ENCODE data around the gene CFAP46. TPM values are rescaled to one million over a fixed set of nuclear protein-coding genes. Genes with fewer than 3 reads are reported as not detected.

Gene CFAP46
- polyA plus RNA-seq, 1 of the 3 experiments (the other 2 are of a cell fraction) = 3.9 TPM

DNA sequence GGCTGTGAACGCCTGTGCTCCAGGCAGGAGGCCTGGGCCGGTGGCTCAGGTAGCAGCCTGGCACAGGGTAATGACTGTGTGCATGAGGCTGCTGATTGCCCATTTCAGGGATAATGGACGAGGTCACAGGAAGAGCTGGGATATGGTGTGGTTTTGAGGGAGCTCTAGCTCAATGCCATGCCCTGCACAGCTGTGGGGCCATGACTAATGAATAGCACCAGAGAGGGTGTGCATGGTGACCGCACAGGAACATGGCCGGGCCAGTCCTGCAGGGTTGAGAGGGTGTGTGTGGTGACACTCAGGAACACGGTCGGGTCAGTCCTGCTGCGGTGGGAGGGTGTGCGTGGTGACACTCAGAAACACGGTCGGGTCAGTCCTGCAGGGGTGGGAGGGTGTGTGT lies 178.3 kb downstream of the CFAP46 start (continued):
- TF ChIP-seq, protein P1, sequence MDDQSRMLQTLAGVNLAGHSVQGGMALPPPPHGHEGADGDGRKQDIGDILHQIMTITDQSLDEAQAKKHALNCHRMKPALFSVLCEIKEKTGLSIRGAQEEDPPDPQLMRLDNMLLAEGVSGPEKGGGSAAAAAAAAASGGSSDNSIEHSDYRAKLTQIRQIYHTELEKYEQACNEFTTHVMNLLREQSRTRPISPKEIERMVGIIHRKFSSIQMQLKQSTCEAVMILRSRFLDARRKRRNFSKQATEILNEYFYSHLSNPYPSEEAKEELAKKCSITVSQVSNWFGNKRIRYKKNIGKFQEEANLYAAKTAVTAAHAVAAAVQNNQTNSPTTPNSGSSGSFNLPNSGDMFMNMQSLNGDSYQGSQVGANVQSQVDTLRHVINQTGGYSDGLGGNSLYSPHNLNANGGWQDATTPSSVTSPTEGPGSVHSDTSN (IDR thresholded peaks at IDR 0.05) = no peak
- TF ChIP-seq MXI1 (IDR thresholded peaks at IDR 0.05; ENCODE audit: low read depth, low read length) = no peak
- TF ChIP-seq TCF12 (IDR thresholded peaks at IDR 0.05) = no peak
- no peak for TF ChIP-seq RFX5 (IDR thresholded peaks at IDR 0.05; ENCODE audit: low read length)

DNA sequence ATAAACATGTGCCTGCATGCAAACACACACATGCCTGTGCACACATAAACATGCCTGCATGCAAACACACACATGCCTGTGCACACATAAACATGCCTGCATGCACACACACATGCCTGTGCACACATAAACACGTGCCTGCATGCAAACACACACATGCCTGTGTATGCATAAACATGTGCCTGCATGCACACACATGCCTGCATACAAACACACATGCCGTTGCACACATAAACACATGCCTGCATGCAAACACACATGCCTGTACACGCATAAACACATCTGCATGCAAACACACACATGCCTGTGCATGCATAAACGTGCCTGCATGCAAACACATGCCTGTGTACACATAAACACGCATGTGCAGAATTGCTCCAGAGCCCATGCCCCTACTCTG lies 178.8 kb downstream of the CFAP46 start:
- Histone ChIP-seq H3K9ac (no peak overlapping the region), H3K27ac (ENCODE audit: low read depth in 2 of 2, low read length in 1 of 2) (no peak overlapping the region), H3K4me2 (no peak overlapping the region), H3K9me3 (no peaks in the 10 kb centered on the region), H3K4me1 (ENCODE audit: control insufficient read depth in 1 of 2, insufficient read depth in 2 of 2, low read depth in 1 of 2, low read length in 1 of 2) (no peaks in the 10 kb centered on the region; a peak in 1 of 4 replicates), H3K36me3 (replicated peaks in 1 of 2; ENCODE audit: control insufficient read depth in 1 of 2, insufficient read depth in 2 of 2, low read length in 1 of 2) (no peaks in the 10 kb centered on the region), H3K27me3 (ENCODE audit: insufficient read depth) (no peaks in the 10 kb centered on the region), H3F3A (replicated peaks; ENCODE audit: insufficient read depth) (no peaks in the 10 kb centered on the region), H2AFZ (ENCODE audit: low read depth) (no peak overlapping the region), H4K20me1 (ENCODE audit: insufficient read depth) (no peaks in the 10 kb centered on the region), H3K4me3 (ENCODE audit: low read depth in 2 of 2, low read length in 1 of 2) (no peak overlapping the region), H3K79me2 (ENCODE audit: insufficient read depth) (no peaks in the 10 kb centered on the region), H3K9me2 (no peaks in the 10 kb centered on the region)
- WGBS (ENCODE audit: low lambda C conversion rate) = 69% methylated on average over 4 of the region's 5 CpGs
- ChIA-PET POLR2A (no interaction called here), CTCF (no interaction called here)
- no peak for DNase-seq
- TF ChIP-seq SIN3A (IDR thresholded peaks at IDR 0.05; ENCODE audit: borderline replicate concordance, low read depth, low read length) (no peak), RFX5 (IDR thresholded peaks at IDR 0.05; ENCODE audit: low read length) (no peak), YY1 (IDR thresholded peaks at IDR 0.05; ENCODE audit: low read depth) (no peak), SMC3 (IDR thresholded peaks at IDR 0.05; ENCODE audit: low read depth, low read length) (no peak), RCOR1 (IDR thresholded peaks at IDR 0.05; ENCODE audit: low read length) (no peak), POLR2AphosphoS5 (IDR thresholded peaks at IDR 0.05; ENCODE audit: low read depth, low read length) (no peak), JUND (IDR thresholded peaks at IDR 0.05) (no peak), MXI1 (IDR thresholded peaks at IDR 0.05; ENCODE audit: low read depth, low read length) (no peak), ELF1 (IDR thresholded peaks at IDR 0.05) (no peak), MEF2A (IDR thresholded peaks at IDR 0.05; ENCODE audit: borderline replicate concordance, low read depth) (no peak), GABPA (IDR thresholded peaks at IDR 0.05; ENCODE audit: low read depth) (no peak), RXRA (IDR thresholded peaks at IDR 0.05; ENCODE audit: borderline replicate concordance, low read depth) (no peak), TEAD4 (IDR thresholded peaks at IDR 0.05; ENCODE audit: borderline replicate concordance, insufficient read depth) (no peak), FOSL2 (IDR thresholded peaks at IDR 0.05; ENCODE audit: borderline replicate concordance, low read depth) (no peak), GATA2 (CRISPR knock-in tag; IDR thresholded peaks at IDR 0.05) (no peak)
- TF ChIP-seq, protein P2, sequence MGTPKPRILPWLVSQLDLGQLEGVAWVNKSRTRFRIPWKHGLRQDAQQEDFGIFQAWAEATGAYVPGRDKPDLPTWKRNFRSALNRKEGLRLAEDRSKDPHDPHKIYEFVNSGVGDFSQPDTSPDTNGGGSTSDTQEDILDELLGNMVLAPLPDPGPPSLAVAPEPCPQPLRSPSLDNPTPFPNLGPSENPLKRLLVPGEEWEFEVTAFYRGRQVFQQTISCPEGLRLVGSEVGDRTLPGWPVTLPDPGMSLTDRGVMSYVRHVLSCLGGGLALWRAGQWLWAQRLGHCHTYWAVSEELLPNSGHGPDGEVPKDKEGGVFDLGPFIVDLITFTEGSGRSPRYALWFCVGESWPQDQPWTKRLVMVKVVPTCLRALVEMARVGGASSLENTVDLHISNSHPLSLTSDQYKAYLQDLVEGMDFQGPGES (IDR thresholded peaks at IDR 0.05; ENCODE audit: low read depth, low read length) = no peak
- TF ChIP-seq, protein P3, sequence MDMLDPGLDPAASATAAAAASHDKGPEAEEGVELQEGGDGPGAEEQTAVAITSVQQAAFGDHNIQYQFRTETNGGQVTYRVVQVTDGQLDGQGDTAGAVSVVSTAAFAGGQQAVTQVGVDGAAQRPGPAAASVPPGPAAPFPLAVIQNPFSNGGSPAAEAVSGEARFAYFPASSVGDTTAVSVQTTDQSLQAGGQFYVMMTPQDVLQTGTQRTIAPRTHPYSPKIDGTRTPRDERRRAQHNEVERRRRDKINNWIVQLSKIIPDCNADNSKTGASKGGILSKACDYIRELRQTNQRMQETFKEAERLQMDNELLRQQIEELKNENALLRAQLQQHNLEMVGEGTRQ (IDR thresholded peaks at IDR 0.05; ENCODE audit: borderline replicate concordance, low read depth, low read length) = no peak
- TF ChIP-seq, protein P4, sequence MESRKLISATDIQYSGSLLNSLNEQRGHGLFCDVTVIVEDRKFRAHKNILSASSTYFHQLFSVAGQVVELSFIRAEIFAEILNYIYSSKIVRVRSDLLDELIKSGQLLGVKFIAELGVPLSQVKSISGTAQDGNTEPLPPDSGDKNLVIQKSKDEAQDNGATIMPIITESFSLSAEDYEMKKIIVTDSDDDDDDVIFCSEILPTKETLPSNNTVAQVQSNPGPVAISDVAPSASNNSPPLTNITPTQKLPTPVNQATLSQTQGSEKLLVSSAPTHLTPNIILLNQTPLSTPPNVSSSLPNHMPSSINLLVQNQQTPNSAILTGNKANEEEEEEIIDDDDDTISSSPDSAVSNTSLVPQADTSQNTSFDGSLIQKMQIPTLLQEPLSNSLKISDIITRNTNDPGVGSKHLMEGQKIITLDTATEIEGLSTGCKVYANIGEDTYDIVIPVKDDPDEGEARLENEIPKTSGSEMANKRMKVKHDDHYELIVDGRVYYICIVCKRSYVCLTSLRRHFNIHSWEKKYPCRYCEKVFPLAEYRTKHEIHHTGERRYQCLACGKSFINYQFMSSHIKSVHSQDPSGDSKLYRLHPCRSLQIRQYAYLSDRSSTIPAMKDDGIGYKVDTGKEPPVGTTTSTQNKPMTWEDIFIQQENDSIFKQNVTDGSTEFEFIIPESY (IDR thresholded peaks at IDR 0.05; ENCODE audit: borderline replicate concordance, low read depth) = no peak
- TF ChIP-seq, protein P5, sequence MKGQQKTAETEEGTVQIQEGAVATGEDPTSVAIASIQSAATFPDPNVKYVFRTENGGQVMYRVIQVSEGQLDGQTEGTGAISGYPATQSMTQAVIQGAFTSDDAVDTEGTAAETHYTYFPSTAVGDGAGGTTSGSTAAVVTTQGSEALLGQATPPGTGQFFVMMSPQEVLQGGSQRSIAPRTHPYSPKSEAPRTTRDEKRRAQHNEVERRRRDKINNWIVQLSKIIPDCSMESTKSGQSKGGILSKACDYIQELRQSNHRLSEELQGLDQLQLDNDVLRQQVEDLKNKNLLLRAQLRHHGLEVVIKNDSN (IDR thresholded peaks at IDR 0.05; ENCODE audit: borderline replicate concordance, low read depth) = no peak
